SIG-M5 treated with dmso at 0.1 percent for 504 hours (cell line): ENCODE measurements around the gene UQCRC2.
"Not testable (repeated sequence)": the region's sequence is repeated elsewhere in the genome, so short reads cannot be mapped to it uniquely, and the experiment has no call there.

Experiments used
- DNase-seq: peaks from one replicate; lab custom pipeline; 2025; ENCODE audit not compliant: unreplicated experiment; lab: John Stamatoyannopoulos, UW

Gene UQCRC2

GRCh38 chr16:22008215-22009059 is 55.3 kb downstream of the UQCRC2 start:
- no peak for DNase-seq

GRCh38 chr16:22010902-22011301 is 57.7 kb downstream of the UQCRC2 start:
- no peak for DNase-seq

- DNase-seq, result no peak
These were observed 59.1 kb downstream of the UQCRC2 start for GRCh38 chr16:22012241-22012640.

GRCh38 chr16:22013486-22013885 is 60.3 kb downstream of the UQCRC2 start:
- DNase-seq, result no peak

GRCh38 chr16:22014271-22014873 is 61.2 kb downstream of the UQCRC2 start:
- DNase-seq, result no peak

- DNase-seq, result no peak
These were observed 63.8 kb downstream of the UQCRC2 start for GRCh38 chr16:22016927-22017326.

- no peak for DNase-seq
These were observed 65.4 kb downstream of the UQCRC2 start for GRCh38 chr16:22018559-22018958.

GRCh38 chr16:22022151-22022550 is 69.0 kb downstream of the UQCRC2 start:
- no peak for DNase-seq

GRCh38 chr16:22023505-22023904 is 70.3 kb downstream of the UQCRC2 start:
- DNase-seq, result no peak

GRCh38 chr16:22024785-22025184 is 71.6 kb downstream of the UQCRC2 start:
- DNase-seq, result not testable (repeated sequence)

GRCh38 chr16:22027633-22028032 is 74.5 kb downstream of the UQCRC2 start:
- no peak for DNase-seq

GRCh38 chr16:22029632-22030031 is 76.5 kb downstream of the UQCRC2 start:
- DNase-seq, result no peak

- DNase-seq, result no peak
These were observed 77.1 kb downstream of the UQCRC2 start for GRCh38 chr16:22030087-22030812.

- peak; percentile 6 for DNase-seq
These were observed 78.4 kb downstream of the UQCRC2 start for GRCh38 chr16:22031483-22032083.
